ENCODE data around the gene PPIL4.
"Not testable (repeated sequence)": the region's sequence is repeated elsewhere in the genome, so short reads cannot be mapped to it uniquely, and the experiment has no call there.

The PPIL4 gene

GRCh38 chr6:149497365-149497764 lies 48.5 kb downstream of the PPIL4 start:
- no peak overlapping the region for H4K91ac ChIP-seq (ENCODE audit: low read length)
- H2AK5ac ChIP-seq (ENCODE audit: low read length, severe bottlenecking): no peak overlapping the region
- H2BK120ac ChIP-seq (ENCODE audit: low read depth, low read length): no peak overlapping the region
- no peak overlapping the region for H3K4me2 ChIP-seq (ENCODE audit: low read length, poor library complexity, severe bottlenecking)
- no CpG with 5 or more reads among the region's 2 CpGs for WGBS
- H3K4me3 ChIP-seq (ENCODE audit: insufficient read depth in 1 of 2, low read depth in 1 of 2, low read length in 2 of 2): no peak overlapping the region
- no peak overlapping the region for H2BK12ac ChIP-seq (ENCODE audit: low read length in 2 of 2)
- no peak overlapping the region for H4K8ac ChIP-seq (ENCODE audit: low read length)
- H3K14ac ChIP-seq (ENCODE audit: low read length in 2 of 2): no peak overlapping the region
- H2AFZ ChIP-seq (ENCODE audit: low read depth, low read length): no peak overlapping the region
- peaks cover 0 to 18% of the 10 kb centered on the region in 2 experiments for H3K36me3 ChIP-seq (ENCODE audit: control insufficient read depth in 1 of 2, insufficient read depth in 2 of 2, low read depth in 1 of 2, low read length in 2 of 2)
- H3K9ac ChIP-seq (ENCODE audit: low read length): no peak overlapping the region
- H3K4me1 ChIP-seq (ENCODE audit: control insufficient read depth, insufficient read depth, low read depth, low read length): peaks cover 1% of the 10 kb centered on the region
- no peak overlapping the region for H3K4ac ChIP-seq (ENCODE audit: low read depth in 1 of 2, low read length in 2 of 2)
- no peak overlapping the region for H3K18ac ChIP-seq (ENCODE audit: low read depth in 1 of 2, low read length in 2 of 2)
- no peak overlapping the region for H3K23ac ChIP-seq (ENCODE audit: low read length in 2 of 2)
- no peaks in the 10 kb centered on the region for H3K27me3 ChIP-seq (ENCODE audit: control insufficient read depth in 1 of 2, insufficient read depth in 1 of 2, low read length in 2 of 2)
- DNase-seq: no peak
- H2BK5ac ChIP-seq (ENCODE audit: low read depth, low read length, poor library complexity, severe bottlenecking): no peak overlapping the region
- H3K9me3 ChIP-seq (ENCODE audit: control insufficient read depth, low read length): no peaks in the 10 kb centered on the region
- no peak overlapping the region for H3K27ac ChIP-seq (ENCODE audit: low read length, poor library complexity, severe bottlenecking)
- H2BK15ac ChIP-seq (ENCODE audit: low read depth, poor library complexity, severe bottlenecking): no peak overlapping the region
- no peaks in the 10 kb centered on the region for H3K79me1 ChIP-seq (replicated peaks; ENCODE audit: low read length, poor library complexity, severe bottlenecking)

DNA sequence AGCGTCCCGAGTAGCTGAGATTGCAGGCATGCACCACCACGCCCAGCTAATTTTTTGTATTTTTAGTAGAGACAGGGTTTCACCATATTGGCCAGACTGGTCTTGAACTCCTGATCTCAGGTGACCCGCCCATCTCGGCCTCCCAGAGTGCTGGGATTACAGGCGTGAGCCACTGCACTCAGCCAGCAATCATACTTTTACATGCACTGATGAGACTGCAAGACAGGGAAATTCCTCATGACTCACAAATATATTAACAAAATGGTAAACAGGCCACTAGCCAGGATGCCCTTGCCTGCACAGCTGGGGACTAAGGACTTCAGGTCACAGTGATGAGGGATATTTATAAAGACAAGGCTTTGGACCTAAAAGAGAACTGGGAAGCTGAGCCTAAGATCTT lies 49.2 kb downstream of the PPIL4 start:
- DNase-seq: peak; percentile 82
- 59% methylated on average over 6 of the region's 6 CpGs for WGBS
- not testable (repeated sequence) for H2BK12ac ChIP-seq (ENCODE audit: low read length in 2 of 2); H2AK5ac ChIP-seq (ENCODE audit: low read length, severe bottlenecking); H3K4me3 ChIP-seq (ENCODE audit: insufficient read depth in 1 of 2, low read depth in 1 of 2, low read length in 2 of 2); H3K18ac ChIP-seq (ENCODE audit: low read depth in 1 of 2, low read length in 2 of 2); H4K91ac ChIP-seq (ENCODE audit: low read length); H4K8ac ChIP-seq (ENCODE audit: low read length); H3K14ac ChIP-seq (ENCODE audit: low read length in 2 of 2); H3K23ac ChIP-seq (ENCODE audit: low read length in 2 of 2); H3K4me2 ChIP-seq (ENCODE audit: low read length, poor library complexity, severe bottlenecking); H3K4me1 ChIP-seq (ENCODE audit: control insufficient read depth, insufficient read depth, low read depth, low read length); H2AFZ ChIP-seq (ENCODE audit: low read depth, low read length); H2BK15ac ChIP-seq (ENCODE audit: low read depth, poor library complexity, severe bottlenecking); H3K79me1 ChIP-seq (replicated peaks; ENCODE audit: low read length, poor library complexity, severe bottlenecking); H3K9ac ChIP-seq (ENCODE audit: low read length); H2BK120ac ChIP-seq (ENCODE audit: low read depth, low read length); H3K27me3 ChIP-seq (ENCODE audit: control insufficient read depth in 1 of 2, insufficient read depth in 1 of 2, low read length in 2 of 2); H3K27ac ChIP-seq (ENCODE audit: low read length, poor library complexity, severe bottlenecking); H2BK5ac ChIP-seq (ENCODE audit: low read depth, low read length, poor library complexity, severe bottlenecking); H3K9me3 ChIP-seq (ENCODE audit: control insufficient read depth, low read length)
- Histone ChIP-seq H3K36me3 (ENCODE audit: control insufficient read depth in 1 of 2, insufficient read depth in 2 of 2, low read depth in 1 of 2, low read length in 2 of 2) (peaks cover 0 to 11% of the 10 kb centered on the region in 2 experiments), H3K4ac (ENCODE audit: low read depth in 1 of 2, low read length in 2 of 2) (peak overlapping the region in 1 of 2 experiments; percentile 10)

GRCh38 chr6:149495349-149496016 lies 50.4 kb downstream of the PPIL4 start:
- H3K36me3 ChIP-seq (ENCODE audit: control insufficient read depth in 1 of 2, insufficient read depth in 2 of 2, low read depth in 1 of 2, low read length in 2 of 2); H2BK12ac ChIP-seq (ENCODE audit: low read length in 2 of 2); H3K4me1 ChIP-seq (ENCODE audit: control insufficient read depth, insufficient read depth, low read depth, low read length); H2BK120ac ChIP-seq (ENCODE audit: low read depth, low read length); H3K79me1 ChIP-seq (replicated peaks; ENCODE audit: low read length, poor library complexity, severe bottlenecking); H3K18ac ChIP-seq (ENCODE audit: low read depth in 1 of 2, low read length in 2 of 2); H2BK15ac ChIP-seq (ENCODE audit: low read depth, poor library complexity, severe bottlenecking); H3K14ac ChIP-seq (ENCODE audit: low read length in 2 of 2); H2AK5ac ChIP-seq (ENCODE audit: low read length, severe bottlenecking); DNase-seq; H3K4ac ChIP-seq (ENCODE audit: low read depth in 1 of 2, low read length in 2 of 2); H3K9ac ChIP-seq (ENCODE audit: low read length); H2AFZ ChIP-seq (ENCODE audit: low read depth, low read length); H3K4me2 ChIP-seq (ENCODE audit: low read length, poor library complexity, severe bottlenecking); H3K27me3 ChIP-seq (ENCODE audit: control insufficient read depth in 1 of 2, insufficient read depth in 1 of 2, low read length in 2 of 2); H3K27ac ChIP-seq (ENCODE audit: low read length, poor library complexity, severe bottlenecking); H2BK5ac ChIP-seq (ENCODE audit: low read depth, low read length, poor library complexity, severe bottlenecking); H3K4me3 ChIP-seq (ENCODE audit: insufficient read depth in 1 of 2, low read depth in 1 of 2, low read length in 2 of 2); H4K8ac ChIP-seq (ENCODE audit: low read length); H3K23ac ChIP-seq (ENCODE audit: low read length in 2 of 2); H4K91ac ChIP-seq (ENCODE audit: low read length); H3K9me3 ChIP-seq (ENCODE audit: control insufficient read depth, low read length): not testable (repeated sequence)
- WGBS: 96% methylated on average over 11 of the region's 11 CpGs

GRCh38 chr6:149494810-149495209 lies 51.0 kb downstream of the PPIL4 start:
- H3K18ac ChIP-seq (ENCODE audit: low read depth in 1 of 2, low read length in 2 of 2); DNase-seq; H2BK12ac ChIP-seq (ENCODE audit: low read length in 2 of 2); H3K4me1 ChIP-seq (ENCODE audit: control insufficient read depth, insufficient read depth, low read depth, low read length); H4K91ac ChIP-seq (ENCODE audit: low read length); H3K4me2 ChIP-seq (ENCODE audit: low read length, poor library complexity, severe bottlenecking); H3K27me3 ChIP-seq (ENCODE audit: control insufficient read depth in 1 of 2, insufficient read depth in 1 of 2, low read length in 2 of 2); H2AFZ ChIP-seq (ENCODE audit: low read depth, low read length); H3K23ac ChIP-seq (ENCODE audit: low read length in 2 of 2); H3K36me3 ChIP-seq (ENCODE audit: control insufficient read depth in 1 of 2, insufficient read depth in 2 of 2, low read depth in 1 of 2, low read length in 2 of 2); H3K4me3 ChIP-seq (ENCODE audit: insufficient read depth in 1 of 2, low read depth in 1 of 2, low read length in 2 of 2); H2AK5ac ChIP-seq (ENCODE audit: low read length, severe bottlenecking); H2BK120ac ChIP-seq (ENCODE audit: low read depth, low read length); H3K4ac ChIP-seq (ENCODE audit: low read depth in 1 of 2, low read length in 2 of 2); H3K9ac ChIP-seq (ENCODE audit: low read length); H2BK5ac ChIP-seq (ENCODE audit: low read depth, low read length, poor library complexity, severe bottlenecking); H3K79me1 ChIP-seq (replicated peaks; ENCODE audit: low read length, poor library complexity, severe bottlenecking); H3K9me3 ChIP-seq (ENCODE audit: control insufficient read depth, low read length); H3K27ac ChIP-seq (ENCODE audit: low read length, poor library complexity, severe bottlenecking); H3K14ac ChIP-seq (ENCODE audit: low read length in 2 of 2); H4K8ac ChIP-seq (ENCODE audit: low read length); H2BK15ac ChIP-seq (ENCODE audit: low read depth, poor library complexity, severe bottlenecking): not testable (repeated sequence)
- WGBS: 95% methylated on average over 2 of the region's 4 CpGs
